GM18505 (cell line): ENCODE results near the gene MFRP.

Experiments used
- ATAC-seq: cut with Tn5 transposase; IDR thresholded peaks from one replicate; pipeline ENCODE4 v1.9.1; 2021; ENCODE audit not compliant: unreplicated experiment
- POLR2A ChIP-seq: IDR thresholded peaks from 4 replicates; pipeline ENCODE4 v1.6.1; 2011; ENCODE audit warnings: borderline replicate concordance; ENCODE audit not compliant: insufficient read depth, insufficient read length; ENCODE audit errors: extremely low read depth

The MFRP gene

GRCh38 chr11:119306373-119306890 is 40.1 kb downstream of the MFRP start:
- TF ChIP-seq POLR2A, result no peak
- ATAC-seq, result no peak

- TF ChIP-seq POLR2A, result no peak
These were observed 40.7 kb downstream of the MFRP start for GRCh38 chr11:119305556-119306372.

GRCh38 chr11:119303227-119303718 is 43.2 kb downstream of the MFRP start:
- no peak for ATAC-seq
- TF ChIP-seq POLR2A, result no peak

More at GRCh38 chr11:119305556-119306372, 40.7 kb downstream of the MFRP start:
- ATAC-seq, result no peak

DNA sequence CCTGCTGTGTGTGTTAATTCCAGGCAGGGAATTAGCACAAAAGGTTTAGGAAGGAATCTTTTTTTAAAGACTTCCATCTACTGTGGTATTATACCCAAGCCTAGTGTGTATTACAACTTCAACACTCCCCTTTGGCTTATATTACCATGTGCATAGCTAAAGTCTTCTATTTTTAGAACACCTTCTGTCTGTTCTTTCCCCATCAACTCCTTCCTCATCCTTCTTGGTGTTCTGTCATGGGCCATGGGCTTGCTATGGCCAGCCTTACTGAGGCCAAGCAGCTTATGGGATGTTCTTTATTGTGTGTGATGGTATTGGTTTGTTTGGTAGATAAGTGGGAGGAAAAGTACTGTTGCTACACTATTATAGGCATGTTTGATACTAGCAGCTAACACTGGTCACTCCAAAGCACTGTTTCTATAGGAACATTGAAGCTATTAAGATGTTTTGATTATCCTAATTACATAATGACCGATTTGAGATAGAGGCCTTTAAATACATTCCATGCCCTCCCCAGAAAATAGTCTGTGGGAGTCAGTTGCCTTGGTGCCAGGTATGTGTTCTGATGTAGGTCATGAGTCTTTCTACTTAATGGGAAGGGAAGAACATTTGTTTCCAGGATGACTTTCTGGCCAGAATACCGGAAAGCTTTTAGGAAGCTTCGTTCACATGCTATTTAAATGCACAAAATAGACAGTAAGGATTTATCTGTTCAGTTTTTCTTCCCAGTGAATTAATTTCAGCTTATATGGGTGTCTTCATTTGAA is 46.1 kb downstream of the MFRP start:
- no peak for TF ChIP-seq POLR2A
- ATAC-seq, result no peak

- TF ChIP-seq POLR2A, result no peak
- no peak for ATAC-seq
These were observed 47.1 kb downstream of the MFRP start for GRCh38 chr11:119299416-119299815.

- TF ChIP-seq POLR2A, result no peak
- no peak for ATAC-seq
These were observed 47.8 kb downstream of the MFRP start for GRCh38 chr11:119298726-119299125.

DNA sequence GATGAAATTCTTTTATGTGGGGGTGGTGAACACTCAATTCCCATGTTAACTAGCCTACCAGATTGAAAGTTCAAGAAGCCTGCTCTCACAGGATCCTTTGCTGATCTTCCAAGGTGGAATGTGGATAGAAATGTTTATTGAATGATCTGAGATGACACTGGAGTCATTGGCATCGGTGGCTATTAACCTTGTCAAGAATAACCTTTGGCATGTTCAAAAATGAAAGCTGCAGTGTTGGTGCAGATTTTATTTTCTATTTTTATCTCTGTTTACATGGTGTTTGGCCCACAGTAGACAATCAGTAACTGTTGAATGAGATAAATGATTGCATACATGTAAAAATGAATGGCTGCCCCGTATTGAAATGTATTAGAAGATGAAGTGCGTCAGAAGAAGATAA is 48.6 kb downstream of the MFRP start:
- TF ChIP-seq POLR2A, result no peak
- no peak for ATAC-seq

DNA sequence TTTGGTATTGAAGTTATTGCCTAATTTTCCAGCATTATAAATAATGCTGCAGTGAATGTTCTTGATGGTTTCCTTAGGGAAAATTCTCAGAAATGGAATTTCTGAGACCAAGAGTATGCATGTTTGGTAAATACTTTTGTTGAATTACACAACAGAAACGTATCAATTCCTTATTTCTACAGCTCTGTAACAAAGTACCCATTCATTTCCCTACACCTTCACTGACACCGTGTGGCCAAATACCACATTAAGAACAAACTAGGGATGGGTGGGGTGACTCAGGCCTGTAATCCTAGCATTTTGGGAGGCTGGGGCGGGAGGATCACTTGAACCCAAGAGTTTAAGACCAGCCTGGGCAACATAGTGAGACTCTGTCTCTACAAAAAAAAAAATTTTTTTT is 51.3 kb downstream of the MFRP start:
- no peak for ATAC-seq
- TF ChIP-seq POLR2A, result no peak

DNA sequence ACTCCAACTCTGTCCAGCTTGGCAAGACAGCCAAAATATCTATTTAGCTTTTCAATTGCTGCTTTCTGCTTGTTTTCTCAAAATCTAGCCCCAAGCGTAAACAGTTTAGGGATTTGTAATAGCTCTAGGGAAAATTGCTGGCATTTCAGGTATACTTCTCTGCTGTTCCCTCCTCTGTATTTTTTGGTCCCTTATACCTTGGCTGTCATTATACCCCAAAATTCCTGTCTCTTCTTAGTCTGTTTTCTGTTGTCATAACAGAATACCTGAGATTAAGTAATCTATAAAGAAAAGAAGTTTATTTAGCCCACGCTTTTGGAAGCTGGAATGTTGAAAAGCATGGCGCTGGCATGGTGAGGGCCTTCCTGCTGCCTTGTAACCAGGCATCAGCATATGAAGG is 53.0 kb downstream of the MFRP start:
- ATAC-seq, result no peak
- TF ChIP-seq POLR2A, result no peak

DNA sequence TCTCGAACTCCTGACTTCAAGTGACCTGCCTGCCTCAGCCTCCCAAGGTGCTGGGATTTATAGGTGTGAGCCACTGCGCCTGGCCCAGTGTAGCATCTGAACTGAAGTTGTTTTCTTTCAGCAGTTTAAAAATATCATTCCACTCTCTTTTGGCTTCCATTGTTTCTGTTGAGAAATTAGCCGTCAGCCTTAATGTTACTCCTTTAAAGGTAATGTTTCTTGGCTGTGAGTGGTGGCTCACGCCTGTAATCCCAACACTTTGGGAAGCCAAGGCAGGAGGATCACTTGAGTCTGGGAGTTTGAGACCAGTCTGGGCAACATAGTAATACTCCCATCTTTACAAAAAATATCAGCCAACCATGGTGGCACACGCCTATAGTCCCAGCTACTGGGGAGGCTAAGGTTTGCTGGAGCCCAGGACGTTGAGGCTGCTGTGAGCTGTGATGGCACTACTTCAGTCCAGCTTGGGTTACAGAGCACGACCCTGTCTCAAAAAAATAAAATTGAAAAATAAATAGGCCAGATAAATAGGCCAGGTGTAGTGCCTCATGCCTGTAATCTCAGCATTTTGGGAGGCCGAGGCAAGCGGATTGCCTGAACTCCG is 55.5 kb downstream of the MFRP start:
- TF ChIP-seq POLR2A, result no peak
- no peak for ATAC-seq
